ENCODE data around the gene TCAF1.
"Not testable (repeated sequence)": the region's sequence is repeated elsewhere in the genome, so short reads cannot be mapped to it uniquely, and the experiment has no call there.

The TCAF1 gene

DNA sequence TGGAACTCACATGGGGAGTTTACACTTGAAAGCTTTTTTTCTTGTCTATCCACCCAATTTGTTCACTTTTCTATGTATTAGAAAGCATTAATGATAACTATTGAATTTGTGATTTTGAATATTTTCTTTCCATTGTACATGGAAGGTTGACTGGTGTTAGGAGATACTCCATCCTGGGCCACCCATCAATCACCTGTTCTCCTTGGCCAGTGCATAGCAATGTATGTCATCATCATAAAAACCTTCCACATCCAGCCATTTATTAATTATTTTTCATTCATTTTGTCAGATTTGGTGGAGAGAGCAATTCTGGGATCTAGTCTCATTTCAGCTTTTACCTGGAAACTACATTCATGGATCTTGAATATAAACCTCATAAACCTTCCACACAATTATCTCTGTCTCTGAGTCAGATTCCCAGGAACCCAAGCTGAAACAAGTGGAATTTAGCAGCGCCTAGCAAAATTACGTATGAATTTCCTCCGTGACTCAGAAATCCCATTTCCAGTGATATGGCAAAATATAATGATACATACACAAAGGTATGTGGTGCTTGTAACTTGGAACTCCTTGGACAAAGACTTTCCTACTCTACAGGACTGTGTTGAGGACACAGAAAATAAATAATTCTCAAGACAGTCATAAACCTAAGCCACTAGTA is 78.2 kb downstream of the TCAF1 start:
- not testable (repeated sequence) for H3K4me1 ChIP-seq (ENCODE audit: control insufficient read depth in 2 of 2, insufficient read depth in 1 of 2, low read depth in 1 of 2, low read length in 2 of 2); H2BK15ac ChIP-seq (ENCODE audit: low read length); H3K18ac ChIP-seq (ENCODE audit: low read length); H3K79me1 ChIP-seq (ENCODE audit: low read depth, low read length); H3K23ac ChIP-seq (ENCODE audit: low read depth, low read length, poor library complexity); H3K4ac ChIP-seq (ENCODE audit: low read length); H3K9ac ChIP-seq (ENCODE audit: low read depth, low read length, poor library complexity); H3K4me2 ChIP-seq (ENCODE audit: insufficient read depth, low read length, poor library complexity, severe bottlenecking); H4K8ac ChIP-seq (ENCODE audit: low read depth, low read length); H3K27ac ChIP-seq (replicated peaks; ENCODE audit: low read length); H3K4me3 ChIP-seq (ENCODE audit: low read length in 2 of 2); H4K91ac ChIP-seq (ENCODE audit: low read depth, low read length, poor library complexity); H2AK5ac ChIP-seq (ENCODE audit: low read depth, low read length); H3K9me3 ChIP-seq (replicated peaks in 1 of 2; ENCODE audit: control insufficient read depth in 2 of 2, insufficient read depth in 1 of 2, low read depth in 1 of 2, low read length in 2 of 2); H2BK12ac ChIP-seq (ENCODE audit: low read length); DNase-seq (ENCODE audit: low spot score); H2BK120ac ChIP-seq (ENCODE audit: low read depth, low read length); H3K27me3 ChIP-seq (ENCODE audit: control insufficient read depth in 3 of 3, insufficient read depth in 3 of 3, low read depth in 1 of 3, low read length in 3 of 3); H3K14ac ChIP-seq (ENCODE audit: low read length); H2BK5ac ChIP-seq (ENCODE audit: low read length); H2AFZ ChIP-seq (ENCODE audit: low read length); H3K36me3 ChIP-seq (replicated peaks in 1 of 2; ENCODE audit: control insufficient read depth in 2 of 2, insufficient read depth in 2 of 2, low read length in 2 of 2)
- no CpG with 5 or more reads among the region's 3 CpGs for WGBS, 2 donors (ENCODE audit: extremely low coverage in 2 of 2, insufficient read length in 2 of 2, insufficient replicate concordance in 1 of 2)

DNA sequence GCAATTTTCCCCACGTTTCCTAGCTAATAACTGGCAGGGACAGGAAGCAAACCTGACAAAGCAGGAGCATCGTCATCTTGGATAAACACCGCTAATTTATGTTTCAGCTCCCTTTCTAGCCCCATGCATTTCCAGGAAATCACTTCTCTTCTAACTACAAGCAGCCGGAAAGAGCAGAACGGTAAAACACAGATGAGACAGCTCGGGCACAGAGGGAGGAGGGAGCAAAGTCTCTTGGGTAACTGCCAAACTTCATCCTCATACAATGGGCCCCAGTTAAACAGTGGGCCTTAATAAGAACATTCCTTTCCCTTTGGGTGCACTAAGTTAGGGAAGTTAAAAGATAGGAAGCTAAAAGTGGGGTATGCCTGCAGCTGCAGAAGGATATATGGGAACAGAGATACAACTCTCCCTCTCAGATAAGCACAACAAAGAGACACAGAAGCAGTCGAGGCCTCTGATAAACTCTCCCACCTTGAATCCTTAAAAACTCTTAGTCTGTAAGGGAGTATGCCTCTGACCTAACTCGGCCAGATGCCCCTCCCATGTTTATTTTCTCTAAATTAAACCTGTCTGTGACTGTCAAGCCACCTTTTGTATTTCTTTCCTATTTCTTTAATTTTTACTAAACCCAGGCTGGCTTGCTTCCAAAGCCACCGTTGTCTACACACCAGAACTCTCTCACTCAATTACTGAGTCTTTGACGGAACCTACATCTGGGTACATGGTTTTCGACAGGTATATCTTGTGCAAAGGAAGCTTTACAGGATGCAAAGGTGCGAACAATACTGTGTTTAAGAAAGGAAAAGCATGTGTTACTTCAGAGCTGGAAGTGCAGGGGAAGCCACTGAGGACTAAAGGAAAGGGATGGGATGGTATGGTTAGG is 80.3 kb downstream of the TCAF1 start:
- H4K91ac ChIP-seq (ENCODE audit: low read depth, low read length, poor library complexity); H3K79me1 ChIP-seq (ENCODE audit: low read depth, low read length); H3K36me3 ChIP-seq (replicated peaks in 1 of 2; ENCODE audit: control insufficient read depth in 2 of 2, insufficient read depth in 2 of 2, low read length in 2 of 2); H3K4me2 ChIP-seq (ENCODE audit: insufficient read depth, low read length, poor library complexity, severe bottlenecking); H3K27me3 ChIP-seq (ENCODE audit: control insufficient read depth in 3 of 3, insufficient read depth in 3 of 3, low read depth in 1 of 3, low read length in 3 of 3); H3K27ac ChIP-seq (replicated peaks; ENCODE audit: low read length); H3K14ac ChIP-seq (ENCODE audit: low read length); H3K4me3 ChIP-seq (ENCODE audit: low read length in 2 of 2); H2BK120ac ChIP-seq (ENCODE audit: low read depth, low read length); H2BK15ac ChIP-seq (ENCODE audit: low read length); H3K9ac ChIP-seq (ENCODE audit: low read depth, low read length, poor library complexity); H2BK12ac ChIP-seq (ENCODE audit: low read length); H4K8ac ChIP-seq (ENCODE audit: low read depth, low read length); H3K23ac ChIP-seq (ENCODE audit: low read depth, low read length, poor library complexity); H2BK5ac ChIP-seq (ENCODE audit: low read length); H3K4ac ChIP-seq (ENCODE audit: low read length); H3K4me1 ChIP-seq (ENCODE audit: control insufficient read depth in 2 of 2, insufficient read depth in 1 of 2, low read depth in 1 of 2, low read length in 2 of 2); DNase-seq (ENCODE audit: low spot score); H3K9me3 ChIP-seq (replicated peaks in 1 of 2; ENCODE audit: control insufficient read depth in 2 of 2, insufficient read depth in 1 of 2, low read depth in 1 of 2, low read length in 2 of 2); H2AK5ac ChIP-seq (ENCODE audit: low read depth, low read length); H2AFZ ChIP-seq (ENCODE audit: low read length); H3K18ac ChIP-seq (ENCODE audit: low read length): not testable (repeated sequence)
- WGBS, 2 donors (ENCODE audit: extremely low coverage in 2 of 2, insufficient read length in 2 of 2, insufficient replicate concordance in 1 of 2) = no CpG with 5 or more reads among the region's 12 CpGs

DNA sequence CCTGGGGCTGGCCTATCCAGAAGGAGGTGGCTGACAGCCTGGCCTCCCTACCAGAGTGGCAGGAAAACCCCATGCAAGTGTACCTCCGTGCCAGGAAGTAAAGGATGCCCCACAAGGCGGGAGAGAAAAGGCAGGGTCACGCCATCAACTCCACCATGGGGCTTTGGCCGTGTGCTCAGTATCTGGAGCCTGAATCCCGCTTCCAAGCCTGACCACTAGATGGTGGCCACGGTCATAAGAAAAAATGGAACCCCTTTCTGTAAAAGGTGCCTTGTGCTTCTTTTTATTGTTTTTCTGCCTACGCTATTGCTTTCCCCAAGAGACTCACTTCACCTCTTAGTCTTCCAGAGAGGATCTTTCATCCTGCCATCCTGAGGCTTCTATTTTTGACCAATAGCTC is 84.1 kb downstream of the TCAF1 start:
- H3K27ac ChIP-seq (replicated peaks; ENCODE audit: low read length); H3K79me1 ChIP-seq (ENCODE audit: low read depth, low read length); H3K18ac ChIP-seq (ENCODE audit: low read length); H2BK120ac ChIP-seq (ENCODE audit: low read depth, low read length); H4K91ac ChIP-seq (ENCODE audit: low read depth, low read length, poor library complexity); H3K9ac ChIP-seq (ENCODE audit: low read depth, low read length, poor library complexity); H3K36me3 ChIP-seq (replicated peaks in 1 of 2; ENCODE audit: control insufficient read depth in 2 of 2, insufficient read depth in 2 of 2, low read length in 2 of 2); DNase-seq (ENCODE audit: low spot score); H2AK5ac ChIP-seq (ENCODE audit: low read depth, low read length); H3K14ac ChIP-seq (ENCODE audit: low read length); H3K9me3 ChIP-seq (replicated peaks in 1 of 2; ENCODE audit: control insufficient read depth in 2 of 2, insufficient read depth in 1 of 2, low read depth in 1 of 2, low read length in 2 of 2); H3K23ac ChIP-seq (ENCODE audit: low read depth, low read length, poor library complexity); H2BK15ac ChIP-seq (ENCODE audit: low read length); H3K4ac ChIP-seq (ENCODE audit: low read length); H4K8ac ChIP-seq (ENCODE audit: low read depth, low read length); H3K4me1 ChIP-seq (ENCODE audit: control insufficient read depth in 2 of 2, insufficient read depth in 1 of 2, low read depth in 1 of 2, low read length in 2 of 2); H3K4me3 ChIP-seq (ENCODE audit: low read length in 2 of 2); H2BK5ac ChIP-seq (ENCODE audit: low read length); H2AFZ ChIP-seq (ENCODE audit: low read length); H3K27me3 ChIP-seq (ENCODE audit: control insufficient read depth in 3 of 3, insufficient read depth in 3 of 3, low read depth in 1 of 3, low read length in 3 of 3); H3K4me2 ChIP-seq (ENCODE audit: insufficient read depth, low read length, poor library complexity, severe bottlenecking); H2BK12ac ChIP-seq (ENCODE audit: low read length): not testable (repeated sequence)
- no CpG with 5 or more reads among the region's 7 CpGs for WGBS, 2 donors (ENCODE audit: extremely low coverage in 2 of 2, insufficient read length in 2 of 2, insufficient replicate concordance in 1 of 2)

DNA sequence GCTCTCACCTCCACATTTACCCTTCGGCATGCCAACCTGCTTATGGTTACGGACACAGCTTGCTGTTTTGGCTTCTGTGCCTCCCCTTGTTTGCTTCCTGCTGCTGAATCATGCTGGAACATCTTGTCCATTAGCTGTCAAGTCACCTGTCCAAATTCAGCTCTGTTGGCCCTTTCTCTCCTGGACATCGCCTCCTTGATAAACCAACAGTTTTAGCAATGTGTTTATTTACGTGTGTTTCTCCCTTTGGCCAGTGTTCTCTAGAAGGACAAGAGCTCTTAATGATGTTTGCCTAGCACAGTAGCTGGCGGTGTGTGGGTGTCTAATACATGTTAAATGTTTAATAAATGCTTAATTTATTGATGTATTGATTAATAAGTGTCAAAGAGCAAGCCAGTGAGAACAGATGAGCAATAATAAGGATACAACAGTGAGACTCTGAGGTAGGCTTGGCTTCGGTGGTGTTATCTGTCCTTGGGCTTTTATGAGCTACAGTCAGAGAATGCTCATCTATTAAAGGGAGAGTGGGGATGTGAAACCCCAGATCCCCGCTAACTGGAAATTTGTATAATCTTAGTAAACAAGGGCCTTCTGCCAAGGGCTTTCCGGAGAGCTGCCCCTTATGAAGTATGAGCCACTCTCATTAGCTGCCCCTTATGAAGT is 85.4 kb downstream of the TCAF1 start:
- not testable (repeated sequence) for H3K9ac ChIP-seq (ENCODE audit: low read depth, low read length, poor library complexity); H2BK12ac ChIP-seq (ENCODE audit: low read length); H2BK15ac ChIP-seq (ENCODE audit: low read length); H3K36me3 ChIP-seq (replicated peaks in 1 of 2; ENCODE audit: control insufficient read depth in 2 of 2, insufficient read depth in 2 of 2, low read length in 2 of 2); H3K4me3 ChIP-seq (ENCODE audit: low read length in 2 of 2); H4K91ac ChIP-seq (ENCODE audit: low read depth, low read length, poor library complexity); H3K4ac ChIP-seq (ENCODE audit: low read length); H2AK5ac ChIP-seq (ENCODE audit: low read depth, low read length); H3K4me1 ChIP-seq (ENCODE audit: control insufficient read depth in 2 of 2, insufficient read depth in 1 of 2, low read depth in 1 of 2, low read length in 2 of 2); H3K4me2 ChIP-seq (ENCODE audit: insufficient read depth, low read length, poor library complexity, severe bottlenecking); H3K9me3 ChIP-seq (replicated peaks in 1 of 2; ENCODE audit: control insufficient read depth in 2 of 2, insufficient read depth in 1 of 2, low read depth in 1 of 2, low read length in 2 of 2); H3K27me3 ChIP-seq (ENCODE audit: control insufficient read depth in 3 of 3, insufficient read depth in 3 of 3, low read depth in 1 of 3, low read length in 3 of 3); H3K79me1 ChIP-seq (ENCODE audit: low read depth, low read length); H2AFZ ChIP-seq (ENCODE audit: low read length); H2BK120ac ChIP-seq (ENCODE audit: low read depth, low read length); H3K18ac ChIP-seq (ENCODE audit: low read length); H3K14ac ChIP-seq (ENCODE audit: low read length); H4K8ac ChIP-seq (ENCODE audit: low read depth, low read length); DNase-seq (ENCODE audit: low spot score); H2BK5ac ChIP-seq (ENCODE audit: low read length); H3K27ac ChIP-seq (replicated peaks; ENCODE audit: low read length); H3K23ac ChIP-seq (ENCODE audit: low read depth, low read length, poor library complexity)
- no CpG with 5 or more reads among the region's 8 CpGs for WGBS, 2 donors (ENCODE audit: extremely low coverage in 2 of 2, insufficient read length in 2 of 2, insufficient replicate concordance in 1 of 2)

Data from neuronal stem cell (in vitro differentiated cells).